NK-92 treated with Interleukin-12 subunit alpha and Interleukin-12 subunit beta, amount 100 ng/mL, for 24 hours (cell line): Measurements from ENCODE around the gene KRTAP5-8.
"Not testable (repeated sequence)": the region's sequence is repeated elsewhere in the genome, so short reads cannot be mapped to it uniquely, and the experiment has no call there.

ENCODE experiments used
- DNase-seq: peaks from one replicate; lab custom pipeline; 2025; lab: John Stamatoyannopoulos, UW

KRTAP5-8 gene

GRCh38 chr11:71507102-71507501 is 30.7 kb upstream of the KRTAP5-8 start:
- DNase-seq: no peak

- DNase-seq: no peak
Observed at GRCh38 chr11:71518506-71519471, 19.0 kb upstream of the KRTAP5-8 start.

DNA sequence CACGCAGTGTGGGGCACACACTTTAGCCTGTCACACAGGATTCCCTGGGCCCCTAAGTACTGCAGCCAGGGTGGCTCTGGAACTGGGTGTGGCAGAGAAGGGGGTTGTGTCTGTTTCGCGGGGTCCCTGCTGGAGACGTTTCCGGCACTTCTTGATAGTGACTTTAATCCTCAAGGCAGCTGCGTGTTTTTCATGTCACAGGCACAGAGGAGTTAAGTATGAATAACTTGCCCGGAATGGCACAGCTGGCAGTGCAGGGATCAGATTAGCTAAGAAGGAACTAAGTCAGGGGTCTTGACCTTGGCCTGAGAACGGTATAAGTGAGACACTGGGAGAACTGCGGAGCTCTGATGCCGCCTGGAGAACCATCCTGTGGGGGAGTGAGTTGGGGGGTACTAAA is 18.3 kb upstream of the KRTAP5-8 start:
- no peak for DNase-seq

GRCh38 chr11:71525188-71525937 is 12.5 kb upstream of the KRTAP5-8 start:
- DNase-seq: no peak

GRCh38 chr11:71525938-71526495 is 11.8 kb upstream of the KRTAP5-8 start:
- DNase-seq: no peak

DNA sequence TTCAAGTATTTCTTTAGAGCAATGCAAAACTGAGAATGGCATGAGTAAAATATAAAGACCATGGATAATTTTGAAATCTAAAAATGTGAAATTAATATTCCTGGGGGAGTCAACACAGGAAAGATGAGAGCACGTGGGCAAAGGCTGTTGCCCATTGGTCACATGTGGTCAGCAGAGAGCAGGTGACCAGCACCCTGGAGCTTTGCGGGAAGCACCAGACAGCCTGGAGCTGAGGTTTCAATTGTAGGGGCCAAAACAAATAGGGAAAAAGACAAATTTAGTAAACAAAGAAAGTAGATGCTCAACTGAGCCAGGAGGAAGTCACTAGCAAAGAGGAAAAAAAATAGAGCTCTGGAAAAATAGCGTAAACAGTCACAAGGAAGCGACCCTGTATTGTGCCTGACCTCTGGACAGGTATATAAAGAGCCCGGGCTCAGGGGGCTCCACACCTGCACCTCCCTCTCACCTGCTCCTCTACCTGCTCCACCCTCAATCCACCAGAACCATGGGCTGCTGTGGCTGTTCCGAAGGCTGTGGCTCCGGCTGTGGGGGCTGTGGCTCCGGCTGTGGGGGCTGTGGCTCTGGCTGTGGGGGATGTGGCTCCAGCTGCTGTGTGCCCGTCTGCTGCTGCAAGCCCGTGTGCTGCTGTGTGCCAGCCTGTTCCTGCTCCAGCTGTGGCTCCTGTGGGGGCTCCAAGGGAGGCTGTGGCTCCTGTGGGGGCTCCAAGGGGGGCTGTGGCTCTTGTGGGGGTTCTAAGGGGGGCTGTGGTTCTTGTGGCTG is 10.8 kb upstream of the KRTAP5-8 start, which contains the start of gene KRTAP5-7:
KRTAP5-7 (plus strand) TSS at position 472 of the 780 bp plus-strand sequence; CDS start at position 506, 34 bp downstream.
- not testable (repeated sequence) for DNase-seq

DNA sequence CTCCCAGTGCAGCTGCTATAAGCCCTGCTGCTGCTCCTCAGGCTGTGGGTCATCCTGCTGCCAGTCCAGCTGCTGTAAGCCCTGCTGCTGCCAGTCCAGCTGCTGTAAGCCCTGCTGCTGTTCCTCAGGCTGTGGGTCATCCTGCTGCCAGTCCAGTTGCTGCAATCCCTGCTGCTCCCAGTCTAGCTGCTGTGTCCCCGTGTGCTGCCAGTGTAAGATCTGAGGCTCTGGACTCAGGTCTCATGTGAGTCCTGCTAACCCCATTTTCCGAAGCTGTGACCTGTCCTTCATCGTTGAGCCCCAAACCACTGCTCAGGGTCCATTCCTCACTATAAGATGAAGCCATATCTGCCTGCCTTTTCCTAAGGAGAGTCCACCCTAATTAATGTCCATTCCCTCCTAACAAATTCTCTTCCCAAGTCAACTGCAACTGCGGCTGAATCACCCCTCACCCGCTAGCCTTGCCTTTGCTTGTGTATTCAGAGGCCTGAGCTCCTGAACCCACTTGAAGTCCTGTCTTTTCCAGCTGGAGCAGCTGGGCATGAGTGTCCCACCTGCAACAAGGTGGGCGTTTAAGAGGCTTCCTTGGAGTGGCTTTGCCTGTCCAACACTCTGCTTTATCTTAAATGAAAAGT is 10.1 kb upstream of the KRTAP5-8 start:
- no peak for DNase-seq

- DNase-seq: no peak
Observed at GRCh38 chr11:71530602-71531001, 7.2 kb upstream of the KRTAP5-8 start.

GRCh38 chr11:71532036-71532610 is 5.7 kb upstream of the KRTAP5-8 start:
- DNase-seq: no peak

- DNase-seq: not testable (repeated sequence)
Observed at GRCh38 chr11:71534711-71535608, 2.9 kb upstream of the KRTAP5-8 start.

GRCh38 chr11:71535825-71536224 is 2.0 kb upstream of the KRTAP5-8 start:
- no peak for DNase-seq

- no peak for DNase-seq
Observed at GRCh38 chr11:71537537-71537936, 288 bp upstream of the KRTAP5-8 start.

GRCh38 chr11:71538666-71538990 is 803 bp downstream of the KRTAP5-8 start:
- DNase-seq: no peak

DNA sequence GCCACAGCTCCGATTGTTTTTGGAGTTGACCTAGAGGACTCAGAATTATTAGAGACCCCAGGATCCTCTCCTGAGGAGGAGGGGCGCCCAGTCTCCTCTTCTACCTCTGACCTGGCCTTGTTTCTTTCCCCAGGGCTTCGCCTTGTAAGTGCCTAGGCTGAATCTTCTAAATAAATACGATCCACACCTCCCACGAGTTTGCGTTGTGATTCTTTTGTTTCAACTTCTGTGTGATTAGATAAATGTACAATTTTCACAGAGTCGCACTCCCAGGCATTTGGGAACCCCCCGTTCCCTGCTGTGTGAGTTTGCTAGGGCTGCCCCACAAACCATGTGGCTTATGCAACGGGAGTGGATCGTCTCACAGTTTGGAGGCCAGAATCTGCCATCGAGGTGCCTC is 1.2 kb downstream of the KRTAP5-8 start:
- no peak for DNase-seq

DNA sequence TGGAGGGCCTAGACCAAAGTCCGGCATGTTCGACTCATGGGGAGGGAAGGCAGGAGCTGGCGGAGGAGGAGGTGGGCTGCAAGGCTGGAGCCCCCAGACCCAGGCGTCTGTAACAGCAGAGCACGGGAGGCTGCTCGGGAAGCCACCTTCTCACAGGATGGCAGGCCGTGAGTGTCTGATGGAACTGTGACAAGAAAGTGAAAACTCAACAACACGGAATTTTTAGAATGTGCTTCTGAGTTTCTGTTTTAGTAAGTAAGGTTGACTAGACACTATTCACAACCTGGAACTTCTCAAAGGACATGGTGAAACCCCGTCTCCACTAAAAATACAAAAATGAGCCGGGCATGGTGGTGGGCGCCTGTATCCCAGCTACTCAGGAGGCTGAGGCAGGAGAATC is 2.1 kb downstream of the KRTAP5-8 start:
- not testable (repeated sequence) for DNase-seq

DNA sequence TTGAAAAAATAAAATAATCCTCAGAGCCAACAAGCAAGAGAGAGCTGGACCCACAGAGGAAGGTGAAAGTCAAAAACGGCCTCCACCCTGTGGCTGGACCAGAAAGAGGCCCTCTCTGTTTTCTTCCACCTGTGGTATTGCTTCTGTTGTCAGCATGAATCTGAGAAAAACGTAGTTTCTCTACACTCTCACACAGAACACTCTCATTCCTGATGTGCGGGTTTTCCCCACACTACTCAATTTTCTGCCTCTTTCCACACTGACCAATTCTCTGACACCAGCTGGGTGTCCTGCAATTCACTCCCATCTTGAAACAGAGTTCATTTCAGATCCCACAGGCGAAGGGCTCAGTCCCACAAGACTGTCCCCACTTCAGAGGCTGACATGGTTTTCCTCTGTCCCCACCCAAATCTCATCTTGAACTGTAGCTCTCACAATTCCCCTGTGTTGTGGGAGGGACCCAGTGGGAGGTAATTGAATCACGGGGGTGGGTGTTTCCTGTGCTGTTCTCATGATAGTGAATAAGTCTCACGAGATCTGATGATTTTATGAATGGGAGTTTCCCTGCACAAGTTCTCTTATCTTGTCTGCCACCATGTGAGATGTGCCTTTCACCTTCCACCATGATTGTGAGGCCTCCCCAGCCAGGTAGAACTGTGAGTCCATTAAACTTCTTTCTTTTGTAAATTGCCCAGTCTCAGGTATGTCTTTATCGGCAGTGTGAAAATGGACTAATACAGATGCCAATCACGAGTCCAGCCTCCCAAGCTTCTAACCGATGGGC is 2.9 kb downstream of the KRTAP5-8 start:
- not testable (repeated sequence) for DNase-seq

GRCh38 chr11:71542382-71542781 is 4.6 kb downstream of the KRTAP5-8 start:
- DNase-seq: no peak

DNA sequence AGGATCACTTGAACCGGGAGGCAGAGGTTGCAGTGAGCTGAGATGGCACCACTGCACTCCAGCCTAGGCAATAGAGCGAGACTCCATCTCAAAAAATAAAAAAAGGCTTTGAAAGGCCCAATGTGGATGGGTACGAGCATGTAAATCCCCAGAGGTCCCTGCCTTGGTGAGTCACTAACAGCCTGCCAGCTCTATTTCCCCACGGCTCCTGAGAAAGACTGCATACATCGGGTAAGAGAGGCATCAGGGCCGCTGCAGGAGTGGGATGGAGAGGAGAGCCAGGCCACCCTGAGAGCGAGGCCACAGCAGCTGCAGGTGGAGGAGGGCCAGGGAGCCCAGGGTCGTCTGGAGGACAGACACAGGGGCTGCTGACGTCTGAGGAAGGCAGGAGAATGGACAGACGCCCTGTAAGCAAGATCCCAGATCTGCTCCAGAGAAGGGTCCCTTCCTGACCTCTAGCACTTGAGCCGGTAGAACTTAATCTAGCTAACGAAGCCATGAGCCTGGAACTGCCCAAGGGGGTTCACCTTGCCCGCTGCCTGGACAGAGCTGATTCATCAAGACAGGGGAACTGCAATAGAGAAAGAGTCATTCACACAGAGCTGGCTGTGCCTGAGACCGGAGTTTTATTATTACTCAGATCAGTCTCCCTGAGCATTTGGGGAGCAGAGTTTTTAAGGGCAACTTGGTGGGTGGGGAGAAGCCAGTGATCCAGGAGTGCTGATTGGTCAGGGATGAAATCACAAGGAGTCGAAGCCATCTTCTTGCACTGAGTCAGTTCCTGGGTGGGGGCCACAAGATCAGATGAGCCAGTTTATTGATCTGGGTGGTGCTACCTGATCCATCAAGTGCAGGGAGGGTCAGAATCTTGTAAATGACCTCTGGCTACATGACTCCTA is 5.3 kb downstream of the KRTAP5-8 start:
- no peak for DNase-seq
